GM03348 (cell line): ENCODE data around the gene TTC9B.

Experiments
- DNase-seq: peaks from one replicate; pipeline ENCODE4 v3.0.0; 2012; ENCODE audit warnings: low spot score

TTC9B gene

DNA sequence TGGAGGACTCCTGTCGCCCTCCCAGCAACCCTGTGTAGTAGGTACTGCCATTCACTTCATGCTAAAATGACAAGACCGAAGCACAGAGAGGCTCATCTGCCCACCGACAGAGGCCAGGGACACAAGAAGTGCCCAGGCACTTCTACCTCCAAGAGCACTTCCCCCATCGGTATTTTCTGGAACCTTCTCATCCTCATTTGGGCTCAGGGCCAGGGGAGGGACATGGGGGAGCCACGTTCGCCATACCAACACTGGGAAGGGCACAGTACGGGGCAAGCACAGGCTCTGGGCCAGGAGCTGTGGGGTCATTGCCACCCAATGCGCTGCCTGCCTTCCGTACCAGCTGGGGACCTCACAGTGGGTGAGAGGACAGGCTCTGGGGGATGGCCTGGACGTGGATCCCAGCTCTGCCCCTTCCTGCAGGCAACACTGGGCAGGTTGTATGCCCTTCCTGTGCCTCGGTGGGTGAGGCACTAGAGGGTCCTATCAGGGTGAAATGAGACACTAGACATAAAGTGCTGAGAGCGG lies 29.6 kb upstream of the TTC9B start:
- no peak for DNase-seq

DNA sequence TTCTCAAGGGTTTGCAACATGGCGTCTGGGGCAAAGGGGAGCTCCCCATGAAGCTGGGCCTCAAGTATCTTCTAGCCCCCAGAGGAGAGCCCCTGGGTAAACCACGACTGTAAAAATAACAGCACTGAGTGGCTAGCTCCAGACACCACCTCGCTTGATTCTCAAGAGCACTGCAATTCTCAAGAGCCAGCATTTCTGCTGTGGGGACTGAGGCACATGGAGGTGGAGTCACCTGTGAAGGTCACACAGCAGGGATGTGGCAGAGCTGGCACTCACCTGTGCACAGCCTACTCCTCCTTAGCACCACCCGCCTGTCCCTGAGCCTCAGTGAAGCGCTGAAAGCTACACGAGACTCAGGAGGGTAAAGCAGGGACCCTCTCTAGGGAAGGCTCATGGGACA lies 29.0 kb upstream of the TTC9B start:
- DNase-seq: no peak

DNA sequence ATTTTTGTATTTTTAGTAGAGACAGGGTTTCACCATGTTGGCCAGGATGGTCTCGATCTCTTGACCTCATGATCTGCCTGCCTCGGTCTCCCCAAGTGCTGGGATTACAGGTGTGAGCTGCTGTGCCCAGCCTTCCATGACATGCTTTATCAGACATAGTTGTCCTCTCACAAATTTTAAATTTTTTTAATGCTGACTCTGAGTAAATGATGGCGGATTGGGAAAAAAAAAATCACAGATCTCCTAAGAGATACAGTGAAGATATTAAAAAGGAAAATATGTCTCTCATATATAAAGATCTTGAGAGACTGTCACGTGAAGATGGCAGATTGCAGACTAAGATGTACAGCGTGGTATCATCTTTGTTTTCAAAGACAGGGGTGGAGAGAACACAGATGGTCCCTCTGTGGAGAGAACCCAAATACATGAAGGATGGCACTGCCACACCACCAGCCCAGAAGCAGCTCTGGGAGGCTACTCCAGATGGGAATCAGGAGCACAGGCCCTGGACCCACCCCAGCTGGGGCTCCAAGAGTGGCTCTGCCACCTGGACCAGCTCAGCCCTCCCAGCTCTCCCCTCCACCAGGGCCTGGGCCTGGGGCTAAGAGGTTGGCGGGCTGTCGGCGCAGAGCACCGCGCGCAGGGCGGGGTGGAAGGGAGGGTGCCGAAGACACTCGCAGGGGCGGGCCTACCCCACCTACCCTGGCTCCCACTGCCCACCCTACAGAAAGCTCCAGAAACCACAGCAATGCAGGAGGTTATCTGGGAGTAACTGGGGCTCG lies 28.3 kb upstream of the TTC9B start:
- DNase-seq: no peak

DNA sequence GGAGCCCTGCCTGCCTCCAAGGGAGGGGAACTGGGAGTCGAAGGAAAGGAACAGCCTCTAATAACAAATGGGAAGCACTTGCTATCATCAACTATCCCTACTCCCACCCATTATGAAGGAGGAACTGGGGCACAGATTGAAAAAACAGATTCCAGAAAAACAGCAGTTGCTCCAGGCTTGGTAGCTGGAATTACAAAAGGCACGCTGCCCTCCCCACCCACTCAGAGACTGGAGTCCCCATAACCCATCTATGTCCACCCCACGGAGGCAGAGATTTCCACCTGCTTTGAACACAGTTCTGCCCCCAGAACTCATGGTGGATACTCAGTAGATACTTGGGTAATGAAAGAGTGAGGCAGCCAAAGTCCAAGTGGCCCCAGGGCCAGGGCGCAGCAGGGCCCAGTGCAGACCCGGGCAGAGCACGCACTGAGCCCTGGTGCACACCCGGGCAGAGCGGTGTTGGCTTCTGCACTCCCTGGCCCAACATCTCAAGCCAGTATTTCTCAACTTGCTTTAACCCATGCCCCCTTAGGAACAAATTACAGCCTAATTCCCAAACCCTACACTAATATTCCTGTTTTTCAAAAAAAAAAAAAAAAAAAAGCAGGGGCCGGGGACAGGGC lies 27.4 kb upstream of the TTC9B start:
- no peak for DNase-seq

DNA sequence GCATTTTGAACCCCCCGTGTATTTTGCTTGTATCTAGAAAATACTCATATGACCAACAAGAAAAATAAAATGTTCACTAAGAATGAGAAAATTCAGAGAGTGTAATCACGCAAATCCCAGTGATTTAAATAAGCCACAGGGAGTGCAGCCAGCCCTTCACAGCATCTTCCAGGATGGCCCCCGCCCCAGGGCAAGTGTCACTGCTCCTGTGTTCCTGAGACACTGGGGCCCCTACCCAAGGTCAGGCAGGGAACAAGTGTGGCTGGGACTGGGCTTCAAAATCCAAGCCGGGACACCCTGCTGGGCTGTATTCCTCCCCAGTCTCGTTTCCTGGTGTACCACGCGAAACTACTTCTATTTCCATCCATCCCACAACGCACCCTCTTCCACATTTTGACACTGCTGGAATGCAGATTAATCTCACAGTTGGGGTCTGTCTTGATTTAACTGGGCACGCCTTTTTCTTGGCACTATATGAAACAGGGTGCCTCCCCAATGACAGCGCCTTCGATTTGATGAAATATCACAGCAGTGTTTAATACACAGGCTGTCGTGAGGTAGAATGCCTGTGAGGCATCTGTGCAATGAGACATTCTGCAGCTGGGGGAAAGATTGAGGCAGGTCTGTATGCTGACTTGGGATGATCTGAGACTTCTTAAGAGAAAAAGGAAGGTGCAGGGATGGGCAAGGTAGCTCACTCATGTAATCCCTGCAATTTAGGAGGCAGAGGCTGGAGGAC lies 26.6 kb upstream of the TTC9B start:
- no peak for DNase-seq

DNA sequence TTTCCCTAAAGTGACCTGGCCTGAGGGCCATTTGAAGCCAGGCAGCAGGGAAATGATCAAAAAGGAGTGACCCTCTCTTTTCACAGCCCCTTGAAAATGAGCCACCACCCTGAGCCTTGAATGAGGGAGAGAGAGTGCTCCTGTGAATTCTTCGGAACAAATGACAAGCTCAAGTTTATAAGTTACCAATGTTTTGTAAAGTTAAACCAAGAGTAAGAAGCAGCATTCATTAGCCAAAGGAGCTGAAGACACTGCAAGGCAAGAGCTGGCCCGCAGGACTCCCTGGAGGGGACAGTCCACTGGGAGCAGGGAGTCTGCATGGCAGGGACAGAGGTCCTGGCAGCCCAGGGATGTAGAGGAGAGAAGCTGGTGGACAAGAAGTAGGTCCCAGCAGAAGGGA lies 25.0 kb upstream of the TTC9B start:
- DNase-seq: no peak

DNA sequence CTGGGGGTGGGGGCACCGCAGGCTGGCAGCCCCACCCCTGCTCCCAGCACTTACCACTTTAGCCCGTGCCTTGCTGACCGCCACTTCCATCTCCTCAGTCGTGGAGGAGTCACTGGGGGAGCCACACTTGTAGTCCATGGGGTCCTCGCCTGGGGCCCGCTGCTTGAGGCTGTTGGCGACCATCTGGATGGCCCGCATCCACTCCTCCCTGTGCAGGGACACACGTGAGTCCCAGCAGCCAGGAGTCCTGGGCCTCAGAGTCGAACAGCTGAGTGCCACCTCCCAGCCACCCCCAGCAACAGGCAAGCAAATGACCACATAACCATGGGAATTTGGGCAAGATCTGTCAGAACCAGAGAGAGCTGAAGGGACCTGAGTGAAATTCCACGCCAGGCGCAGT lies 24.3 kb upstream of the TTC9B start:
- DNase-seq: no peak

DNA sequence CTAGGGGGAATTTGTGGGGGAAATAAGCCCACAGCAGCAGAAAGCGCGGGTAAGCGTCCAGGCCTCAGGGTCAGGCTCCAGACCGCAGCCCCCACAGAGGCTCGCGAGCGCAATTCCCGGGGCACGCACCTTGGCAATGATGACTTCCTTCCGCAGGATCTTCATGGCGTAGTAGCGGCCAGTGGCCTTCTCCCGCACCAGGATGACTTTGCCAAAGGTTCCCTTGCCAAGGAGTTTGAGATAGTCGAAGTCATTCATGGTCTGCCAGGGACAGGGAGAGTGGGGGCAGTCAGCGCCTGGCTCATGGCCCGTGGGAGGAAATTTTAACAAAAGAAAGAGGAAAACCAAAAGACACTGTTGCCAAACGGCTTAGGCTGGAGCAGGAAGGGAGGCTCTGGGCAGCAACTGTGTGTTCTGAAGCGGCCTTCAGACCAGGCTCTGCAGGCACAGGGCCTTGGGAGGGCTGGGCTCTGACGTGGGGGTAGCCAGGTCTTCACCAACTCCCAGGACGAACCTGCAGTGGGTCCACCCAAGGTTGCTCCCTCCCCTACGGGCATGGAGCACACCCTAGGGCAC lies 23.7 kb upstream of the TTC9B start:
- DNase-seq: no peak

DNA sequence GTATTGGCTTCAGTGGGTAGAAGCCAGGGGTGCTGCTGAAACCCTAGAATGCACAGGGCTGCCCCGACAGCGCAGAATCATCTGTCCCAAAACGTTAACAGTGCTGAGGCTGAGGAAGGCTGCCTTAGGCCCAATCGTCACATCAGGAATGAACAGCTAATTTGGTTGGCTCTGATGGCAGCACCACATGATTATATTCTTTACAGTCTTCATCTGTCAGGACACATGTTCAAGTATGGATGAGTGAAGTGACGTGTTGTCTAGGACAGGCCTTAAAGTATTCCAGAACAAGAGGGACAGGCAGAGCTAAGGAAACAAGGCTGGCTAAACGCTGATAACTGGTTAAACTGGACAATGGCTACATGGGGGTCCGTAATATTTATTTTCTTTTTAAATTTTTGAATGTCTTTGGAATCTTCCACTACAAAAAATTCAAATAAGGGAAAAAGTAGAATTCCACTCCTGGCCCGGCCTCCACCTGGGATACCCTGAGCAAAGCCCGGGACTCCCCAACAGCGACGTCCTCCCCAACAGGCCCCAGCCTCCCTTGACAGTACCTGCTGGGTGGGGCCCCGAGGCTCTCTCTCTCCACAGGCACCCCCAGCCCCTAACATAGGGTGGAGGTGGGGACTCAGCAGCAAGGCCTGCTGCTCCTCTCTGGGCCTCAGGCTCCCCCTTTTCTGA lies 23.1 kb upstream of the TTC9B start:
- DNase-seq: no peak

DNA sequence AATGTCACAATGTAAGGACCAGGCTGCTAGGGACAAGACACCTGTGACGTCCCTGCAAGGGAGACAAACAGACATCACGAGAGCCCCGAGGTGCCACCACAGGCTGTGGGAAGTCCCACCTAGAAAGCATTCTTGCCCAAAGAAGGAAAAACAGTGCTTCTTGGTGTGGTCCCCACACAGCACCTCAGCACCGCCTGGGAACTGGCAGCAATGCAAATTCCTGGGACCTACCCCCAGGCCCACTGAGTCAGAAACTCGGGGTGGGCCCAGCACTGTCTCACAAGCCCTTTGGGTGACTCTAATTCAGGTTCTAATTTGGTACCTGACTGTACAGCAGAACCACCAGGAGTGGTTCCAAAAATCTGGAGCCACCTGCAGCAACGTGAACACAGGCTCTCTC lies 22.1 kb upstream of the TTC9B start:
- DNase-seq: no peak

DNA sequence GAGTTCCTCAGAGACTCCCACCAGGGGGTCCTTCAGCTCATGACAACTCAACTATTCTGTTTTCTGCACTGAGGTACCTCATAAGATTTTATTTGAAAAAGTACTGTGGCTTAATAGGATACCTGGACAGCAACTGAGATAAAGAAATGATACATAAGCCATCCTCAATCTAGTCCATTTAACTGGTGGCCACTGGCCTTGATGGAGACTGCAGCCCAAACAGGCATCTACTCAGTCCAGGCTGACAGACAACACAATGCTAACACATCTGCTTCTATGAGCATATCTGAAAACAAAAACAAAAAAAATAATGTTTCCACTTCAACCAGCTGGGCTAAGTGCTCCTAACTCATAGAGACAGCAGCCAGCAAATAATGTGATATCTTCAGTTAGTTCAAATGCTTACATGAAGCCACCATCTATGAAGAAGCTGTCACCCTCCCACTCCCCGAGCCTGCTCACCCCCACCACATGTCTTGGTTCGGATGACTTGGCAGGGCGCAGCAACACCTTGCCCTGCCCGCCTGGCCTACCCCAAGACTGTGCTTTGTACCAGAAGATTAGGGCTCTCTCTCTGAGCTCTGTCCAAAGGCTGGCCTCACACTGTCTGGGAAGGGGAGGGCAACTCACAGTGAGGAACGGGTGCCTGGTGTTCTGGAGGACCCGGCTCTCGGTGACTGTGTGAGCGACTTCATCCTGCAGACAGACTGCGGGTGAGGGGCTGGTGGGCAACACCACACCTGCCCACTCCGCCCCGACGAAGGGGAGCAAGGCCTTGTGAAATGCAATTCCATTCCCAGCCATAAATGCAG lies 21.4 kb upstream of the TTC9B start:
- DNase-seq: no peak

DNA sequence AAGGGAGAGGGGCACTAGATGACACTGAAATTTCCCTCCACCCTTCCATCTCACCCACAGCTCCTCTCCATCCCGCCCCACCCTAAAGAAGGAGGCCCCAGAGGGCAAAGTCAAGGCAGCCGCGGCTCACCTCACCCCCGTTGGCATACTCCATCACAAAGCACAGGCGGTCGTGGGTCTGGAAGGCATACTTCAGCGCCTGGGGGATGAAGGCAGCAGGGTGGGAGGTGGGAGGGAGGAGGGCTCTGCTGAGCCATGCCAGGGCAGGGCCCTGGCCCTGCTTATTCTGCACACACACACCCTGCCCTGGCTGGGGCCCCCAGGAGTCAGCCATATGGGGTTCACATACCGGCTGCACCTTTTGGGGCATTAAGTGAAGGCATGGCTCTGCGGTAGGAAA lies 20.6 kb upstream of the TTC9B start:
- no peak for DNase-seq

DNA sequence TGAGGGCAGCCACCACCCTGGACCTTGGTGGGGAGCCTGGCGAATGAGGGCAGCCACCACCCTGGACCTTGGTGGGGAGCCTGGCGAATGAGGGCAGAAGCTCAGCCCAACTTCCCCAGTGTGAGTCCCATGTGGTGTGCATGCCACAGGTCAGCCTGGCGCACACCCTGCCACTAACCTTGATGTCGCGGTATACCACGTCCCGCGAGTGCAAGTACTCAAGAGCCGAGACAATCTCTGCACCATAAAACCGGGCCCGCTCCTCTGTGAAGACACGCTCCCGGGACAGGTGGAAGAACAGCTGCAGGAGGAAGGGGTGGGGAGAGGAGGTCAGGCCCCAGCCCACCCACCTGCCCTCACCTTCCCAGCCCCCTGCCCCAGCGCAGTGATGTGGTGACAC lies 19.6 kb upstream of the TTC9B start:
- DNase-seq: no peak

DNA sequence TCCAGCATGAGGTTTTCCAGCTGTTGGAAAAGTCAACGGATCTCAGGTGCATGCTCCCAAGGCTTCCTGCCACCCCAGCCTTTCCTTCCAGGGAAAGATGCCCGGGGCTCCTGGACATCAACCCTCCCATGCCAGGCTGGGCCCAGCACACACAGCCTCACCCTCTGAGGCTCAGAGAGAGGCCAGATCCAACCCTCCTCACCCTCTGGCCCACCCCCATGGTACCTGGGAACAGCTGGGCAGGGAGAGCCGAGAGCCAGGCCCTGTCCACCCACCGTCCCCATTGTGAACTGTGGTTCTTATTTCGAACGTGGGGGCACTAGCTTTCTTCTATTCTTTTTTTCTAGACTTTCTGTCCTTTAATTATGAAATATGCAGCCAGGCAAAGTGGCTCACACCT lies 18.2 kb upstream of the TTC9B start:
- DNase-seq: no peak

DNA sequence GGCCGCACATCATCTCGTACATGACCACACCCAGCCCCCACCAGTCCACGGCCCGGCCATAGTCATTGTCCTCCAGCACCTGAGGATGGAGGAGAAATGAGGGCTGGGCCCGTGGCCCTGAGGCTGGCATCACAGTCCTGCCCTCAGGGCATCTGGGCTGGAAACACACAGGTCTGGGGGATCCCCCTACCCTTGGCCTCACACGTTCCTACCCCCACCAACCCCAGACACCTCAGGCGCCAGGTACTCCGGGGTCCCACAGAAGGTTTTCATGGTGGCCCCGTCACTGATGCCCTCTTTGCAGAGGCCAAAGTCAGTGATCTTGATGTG lies 17.8 kb upstream of the TTC9B start:
- no peak for DNase-seq

DNA sequence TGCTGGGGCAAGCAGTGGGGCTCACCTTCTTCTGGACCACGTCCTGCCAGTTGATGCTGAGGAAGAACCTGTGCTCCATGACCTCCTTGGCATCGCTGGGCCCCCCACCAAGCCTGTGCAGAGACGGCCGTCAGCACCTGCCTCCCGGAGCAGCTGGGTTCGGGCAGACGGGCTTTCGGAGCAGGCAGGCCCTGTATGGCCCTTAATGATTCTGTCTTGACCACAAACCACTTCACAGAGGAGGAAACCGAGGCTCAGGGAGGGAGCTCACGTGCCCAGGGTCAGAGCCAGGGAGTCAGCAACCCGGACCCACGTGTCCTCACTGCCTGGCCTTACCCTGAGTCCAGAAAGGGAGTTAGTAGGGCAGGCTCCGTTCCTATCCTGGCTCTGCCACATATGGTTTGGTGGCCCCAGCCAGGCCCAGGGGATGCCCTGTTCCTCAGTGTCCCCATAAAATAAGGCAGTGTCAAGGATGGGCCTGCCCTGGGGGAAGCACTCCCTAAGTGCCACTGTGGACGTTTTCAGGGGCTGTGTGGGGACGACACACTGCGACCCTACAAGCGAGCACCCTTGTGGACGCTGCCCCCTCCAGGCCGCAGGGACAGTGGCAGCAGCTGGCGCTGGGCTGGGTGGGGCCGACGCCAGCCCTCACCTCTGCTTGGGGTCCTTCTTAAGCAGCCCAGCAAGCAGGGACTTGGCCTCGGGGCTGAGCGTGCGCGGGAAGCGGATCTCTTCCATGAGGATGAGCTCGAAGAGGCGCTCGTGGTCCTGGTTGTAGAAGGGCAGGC lies 17.2 kb upstream of the TTC9B start:
- DNase-seq: no peak

DNA sequence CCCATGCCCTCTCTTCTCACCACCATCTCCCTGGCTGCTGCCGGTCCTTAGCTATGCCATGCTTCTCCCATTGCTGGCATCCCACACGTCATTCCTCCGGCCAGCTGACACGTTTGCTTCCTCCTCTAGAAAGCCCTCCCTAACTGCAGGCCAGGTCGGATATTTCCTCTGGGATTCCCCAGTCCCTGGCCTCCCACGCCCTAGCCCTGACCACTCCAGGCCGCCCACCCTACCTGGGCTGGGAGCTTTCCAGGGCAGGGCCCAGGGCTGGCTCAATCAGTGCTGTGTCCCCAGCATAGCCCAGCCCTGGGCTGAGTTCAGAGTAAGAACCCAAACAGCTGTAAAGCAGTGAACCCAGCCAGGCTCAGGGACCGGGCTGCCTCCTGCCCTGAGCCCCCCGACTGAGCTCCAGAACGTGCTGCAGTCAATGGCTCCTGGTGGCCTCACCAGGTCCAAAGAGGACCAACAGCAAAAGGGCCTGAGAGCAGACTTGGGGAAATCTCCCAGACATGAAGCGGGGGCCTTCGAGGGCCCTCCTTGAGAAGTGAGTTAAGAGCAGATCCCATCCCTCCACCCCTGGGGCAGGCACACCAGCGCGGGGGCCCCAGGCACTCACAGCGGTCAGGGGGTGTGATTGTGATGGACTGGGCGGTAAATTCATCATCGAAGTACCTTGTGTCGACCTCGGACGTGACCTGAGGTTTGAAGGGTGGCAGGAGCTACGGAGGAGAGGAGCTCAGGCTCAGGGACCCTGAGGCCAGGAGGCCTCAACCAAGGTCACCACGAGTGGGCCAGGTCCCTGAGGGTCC lies 16.4 kb upstream of the TTC9B start:
- no peak for DNase-seq

DNA sequence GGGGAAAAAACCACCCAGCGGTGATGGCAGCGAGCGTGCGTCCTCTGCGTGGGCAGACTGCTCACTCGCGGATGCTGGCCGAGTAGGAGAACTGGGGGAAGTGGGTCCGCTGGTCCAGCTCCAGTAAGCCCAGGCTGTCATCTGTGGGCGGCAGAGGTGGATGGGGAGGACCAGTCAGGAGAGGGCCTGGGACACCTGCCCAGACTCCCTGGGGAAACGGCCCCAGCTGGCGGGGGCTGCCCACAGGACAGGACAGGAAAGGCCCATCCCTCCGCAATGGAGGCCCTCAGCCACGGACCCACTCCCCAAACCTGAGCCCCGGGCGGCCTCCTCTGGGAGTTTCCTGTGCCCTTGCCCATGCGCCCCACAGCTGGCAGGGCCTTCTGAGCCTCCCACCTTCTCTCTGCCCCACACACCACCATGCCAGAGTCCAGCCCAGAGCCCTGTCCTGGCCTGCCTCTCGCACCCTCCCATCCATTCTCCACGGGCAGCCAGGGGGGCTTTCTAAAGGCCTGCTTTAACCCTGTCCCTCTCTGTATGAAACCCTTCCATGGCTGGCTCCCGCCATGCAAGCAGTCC lies 15.7 kb upstream of the TTC9B start:
- no peak for DNase-seq
